Hepatocyte (in vitro differentiated cells): Measurements from ENCODE around the gene EYS. TPM values are rescaled to one million over a fixed set of nuclear protein-coding genes. Genes with fewer than 3 reads are reported as not detected.

Experiments
- DNase-seq: peaks from one replicate; pipeline ENCODE4 v3.0.0-alpha.2; 2016; ENCODE audit warnings: low spot score
- H2AFZ ChIP-seq: fragments of 200-600 bp; sonication (generic); 2 replicates; pipeline ENCODE4 v1.6.0; 2016; ENCODE audit warnings: antibody characterized with exemption, mild to moderate bottlenecking
- H3K27ac ChIP-seq: fragments of 200-600 bp; sonication (generic); 2 replicates; pipeline ENCODE4 v1.5.1; 2016; ENCODE audit warnings: mild to moderate bottlenecking
- H3K27me3 ChIP-seq: fragments of 200-600 bp; sonication (generic); 2 replicates; pipeline ENCODE4 v1.6.1; 2016
- H3K36me3 ChIP-seq: fragments of 200-600 bp; sonication (generic); replicated peaks from 2 replicates; pipeline ENCODE4 v1.5.1; 2016; ENCODE audit warnings: low read depth; ENCODE audit not compliant: insufficient read depth
- H3K4me1 ChIP-seq: fragments of 200-600 bp; sonication (generic); 2 replicates; pipeline ENCODE4 v1.5.1; 2016; ENCODE audit warnings: mild to moderate bottlenecking, moderate library complexity; ENCODE audit not compliant: insufficient read depth
- H3K4me2 ChIP-seq: fragments of 200-600 bp; sonication (generic); 2 replicates; pipeline ENCODE4 v1.6.0; 2016
- H3K4me3 ChIP-seq: fragments of 200-600 bp; sonication (generic); 2 replicates; pipeline ENCODE4 v1.5.1; 2016; ENCODE audit warnings: mild to moderate bottlenecking
- H3K79me2 ChIP-seq: fragments of 200-600 bp; sonication (generic); 2 replicates; pipeline ENCODE4 v1.6.0; 2017; ENCODE audit warnings: mild to moderate bottlenecking
- H3K9me2 ChIP-seq: fragments of 200-600 bp; sonication (generic); replicated peaks from 2 replicates; pipeline ENCODE4 v1.6.0; 2017; ENCODE audit warnings: mild to moderate bottlenecking; ENCODE audit not compliant: insufficient read depth
- H3K9me3 ChIP-seq: fragments of 200-600 bp; sonication (generic); 2 replicates; pipeline ENCODE4 v1.5.1; 2016; ENCODE audit warnings: low read depth, mild to moderate bottlenecking
- H4K20me1 ChIP-seq: fragments of 200-600 bp; sonication (generic); 2 replicates; pipeline ENCODE4 v1.6.0; 2016; ENCODE audit warnings: mild to moderate bottlenecking; ENCODE audit not compliant: insufficient read depth, poor library complexity, severe bottlenecking
- EZH2 ChIP-seq: fragments of 200-600 bp; sonication (generic); IDR thresholded peaks from 2 replicates; pipeline ENCODE4 v1.6.1; 2016; ENCODE audit warnings: antibody characterized with exemption, mild to moderate bottlenecking, borderline replicate concordance
- EZH2phosphoT487 ChIP-seq: fragments of 200-600 bp; sonication (generic); IDR thresholded peaks from one replicate; pipeline ENCODE4 v1.6.1; 2018; ENCODE audit warnings: antibody characterized with exemption, mild to moderate bottlenecking, low read depth, moderate library complexity; ENCODE audit not compliant: unreplicated experiment, severe bottlenecking
- WGBS: methylation state at CpG from one replicate; pipeline ENCODE4 v1.1.6; 2016; ENCODE audit warnings: low lambda C conversion rate; ENCODE audit errors: missing lambda C conversion rate; 5-methylcytosine and 5-hydroxymethylcytosine counted together
- polyA plus RNA-seq: library from polyadenylated mRNA; unstranded; fragments of >200 nt; fragmentation: Nextera tagmentation; extraction: Ambion mirVana; gene quantifications from 2 replicates; pipeline ENCODE4 v1.2.1, GENCODE V29; 2016
- total RNA-seq: library from RNA; depleted of rRNA; stranded (reverse); fragments of >200 nt; gene quantifications from 2 replicates; pipeline ENCODE4 v1.2.3, GENCODE V29; 2014
- TF ChIP-seq, protein P1 (sequence below): fragments of 200-600 bp; sonication (generic); IDR thresholded peaks from 2 replicates; pipeline ENCODE4 v1.5.1; 2016; ENCODE audit warnings: antibody characterized with exemption, mild to moderate bottlenecking; ENCODE audit not compliant: poor library complexity

EYS gene
- total and polyA plus RNA-seq, 2 experiments from 2014 or later = 0.57 to 0.68 TPM

DNA sequence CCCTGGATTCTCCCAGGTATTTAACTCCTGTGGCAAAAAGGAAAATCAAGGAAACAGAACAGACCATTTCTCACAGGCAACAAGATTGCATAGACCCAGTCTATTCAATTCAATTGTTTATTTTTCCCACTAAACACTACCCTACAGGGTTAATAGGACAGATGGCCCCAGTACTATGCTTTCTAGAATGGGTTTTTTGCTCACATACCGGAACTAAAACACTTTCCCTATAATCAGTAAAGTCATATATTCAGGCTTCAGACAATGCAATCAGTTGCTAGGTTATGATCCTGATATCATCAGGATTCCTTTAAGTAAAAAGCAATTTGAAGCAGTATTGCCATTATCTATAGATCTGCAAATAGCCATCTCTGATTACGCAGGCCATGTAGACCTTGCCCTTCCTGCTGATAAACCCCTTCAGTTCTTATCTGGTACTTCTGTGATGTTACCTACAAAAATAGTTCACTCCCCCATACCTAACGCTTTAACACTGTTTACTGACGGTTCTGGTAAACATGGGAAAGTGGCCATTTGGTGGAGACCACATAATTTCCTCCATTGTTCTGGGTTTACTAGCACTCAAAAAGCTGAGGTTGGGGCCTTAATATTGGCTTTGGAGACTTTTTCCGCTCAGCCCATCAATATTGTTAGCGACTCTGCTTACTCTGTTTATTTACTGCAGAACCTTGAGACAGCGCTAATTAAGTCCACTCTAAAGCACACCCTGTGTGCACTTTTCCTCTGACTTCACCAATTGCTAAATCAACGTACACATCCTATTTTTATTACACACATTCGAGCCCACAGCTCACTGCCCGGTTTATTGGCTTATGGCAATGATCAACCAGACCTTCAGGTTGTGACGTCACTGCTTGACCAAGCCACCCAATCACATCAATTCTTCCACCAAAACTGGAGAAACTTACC is 1405.5 kb downstream of the EYS start:
- no peak overlapping the region for H2AFZ ChIP-seq
- peak overlapping the region; percentile 28 for H3K4me2 ChIP-seq
- peak; percentile 71 for DNase-seq
- no peak for TF ChIP-seq EZH2phosphoT487
- TF ChIP-seq, protein P1, sequence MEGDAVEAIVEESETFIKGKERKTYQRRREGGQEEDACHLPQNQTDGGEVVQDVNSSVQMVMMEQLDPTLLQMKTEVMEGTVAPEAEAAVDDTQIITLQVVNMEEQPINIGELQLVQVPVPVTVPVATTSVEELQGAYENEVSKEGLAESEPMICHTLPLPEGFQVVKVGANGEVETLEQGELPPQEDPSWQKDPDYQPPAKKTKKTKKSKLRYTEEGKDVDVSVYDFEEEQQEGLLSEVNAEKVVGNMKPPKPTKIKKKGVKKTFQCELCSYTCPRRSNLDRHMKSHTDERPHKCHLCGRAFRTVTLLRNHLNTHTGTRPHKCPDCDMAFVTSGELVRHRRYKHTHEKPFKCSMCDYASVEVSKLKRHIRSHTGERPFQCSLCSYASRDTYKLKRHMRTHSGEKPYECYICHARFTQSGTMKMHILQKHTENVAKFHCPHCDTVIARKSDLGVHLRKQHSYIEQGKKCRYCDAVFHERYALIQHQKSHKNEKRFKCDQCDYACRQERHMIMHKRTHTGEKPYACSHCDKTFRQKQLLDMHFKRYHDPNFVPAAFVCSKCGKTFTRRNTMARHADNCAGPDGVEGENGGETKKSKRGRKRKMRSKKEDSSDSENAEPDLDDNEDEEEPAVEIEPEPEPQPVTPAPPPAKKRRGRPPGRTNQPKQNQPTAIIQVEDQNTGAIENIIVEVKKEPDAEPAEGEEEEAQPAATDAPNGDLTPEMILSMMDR = no peak
- no peak for TF ChIP-seq EZH2
- no peaks in the 10 kb centered on the region for H4K20me1 ChIP-seq
- peak overlapping the region; percentile 85 for H3K27ac ChIP-seq
- no peaks in the 10 kb centered on the region for H3K27me3 ChIP-seq
- H3K4me3 ChIP-seq = no peak overlapping the region
- no peaks in the 10 kb centered on the region for H3K79me2 ChIP-seq
- no peaks in the 10 kb centered on the region for H3K9me3 ChIP-seq
- 61% methylated on average over 11 of the region's 11 CpGs for WGBS
- H3K9me2 ChIP-seq = no peaks in the 10 kb centered on the region
- no peaks in the 10 kb centered on the region for H3K4me1 ChIP-seq
- no peaks in the 10 kb centered on the region for H3K36me3 ChIP-seq

DNA sequence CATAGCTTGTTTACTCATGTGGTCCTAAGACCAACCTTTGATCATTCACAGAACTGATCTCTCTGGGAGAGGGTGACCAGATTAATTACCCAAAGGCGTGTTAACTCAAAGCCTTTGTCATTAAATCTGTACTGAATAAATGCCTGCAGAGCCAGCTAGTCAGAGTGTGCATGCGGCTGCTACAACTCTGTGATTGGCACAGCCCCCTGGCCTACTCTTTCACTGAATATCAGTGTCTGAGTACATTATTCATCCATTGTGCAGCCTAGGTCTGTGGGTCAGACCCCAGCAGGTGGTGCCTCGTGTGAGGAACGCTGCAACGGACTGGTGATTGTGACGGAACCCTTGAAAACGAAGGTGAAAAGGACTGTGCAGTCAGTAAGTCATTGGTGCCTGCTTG is 1407.8 kb downstream of the EYS start:
- no peaks in the 10 kb centered on the region for H3K4me1 ChIP-seq
- no peak overlapping the region for H3K4me3 ChIP-seq
- no peaks in the 10 kb centered on the region for H4K20me1 ChIP-seq
- TF ChIP-seq EZH2phosphoT487 = no peak
- TF ChIP-seq, protein P1 = no peak
- no peak for TF ChIP-seq EZH2
- H3K79me2 ChIP-seq = no peaks in the 10 kb centered on the region
- no peaks in the 10 kb centered on the region for H3K36me3 ChIP-seq
- no peaks in the 10 kb centered on the region for H3K9me3 ChIP-seq
- H2AFZ ChIP-seq = no peak overlapping the region
- no peak for DNase-seq
- no peak overlapping the region for H3K27ac ChIP-seq
- no peaks in the 10 kb centered on the region for H3K9me2 ChIP-seq
- H3K4me2 ChIP-seq = no peak overlapping the region
- 89% methylated on average over 7 of the region's 7 CpGs for WGBS
- H3K27me3 ChIP-seq = no peaks in the 10 kb centered on the region

DNA sequence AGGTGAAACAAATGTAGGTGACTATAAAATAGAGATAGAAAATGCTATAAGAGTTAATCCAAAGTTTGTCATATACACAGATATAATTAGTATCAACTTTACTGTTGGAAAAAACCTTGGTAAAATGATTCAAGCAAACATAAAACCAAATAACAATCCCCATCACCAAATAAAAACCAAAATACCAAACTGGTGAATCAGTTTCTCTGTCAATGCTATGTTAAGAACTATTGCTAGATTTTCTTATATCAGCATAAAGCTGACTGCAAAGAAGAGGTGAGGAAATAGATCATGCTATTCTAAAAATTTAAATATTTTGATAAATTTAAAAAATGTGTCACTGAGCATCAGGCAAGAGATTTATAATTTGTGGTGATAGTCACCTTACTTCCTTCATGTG is 1413.0 kb downstream of the EYS start:
- TF ChIP-seq EZH2 = no peak
- TF ChIP-seq, protein P1 = no peak
- TF ChIP-seq EZH2phosphoT487 = no peak

More for the DNA sequence above, 1413.0 kb downstream of the EYS start:
- Histone ChIP-seq H2AFZ (no peak overlapping the region), H3K9me2 (no peaks in the 10 kb centered on the region), H4K20me1 (no peaks in the 10 kb centered on the region), H3K27ac (no peak overlapping the region), H3K36me3 (no peaks in the 10 kb centered on the region), H3K4me1 (no peaks in the 10 kb centered on the region), H3K4me3 (no peak overlapping the region), H3K4me2 (no peak overlapping the region), H3K27me3 (no peaks in the 10 kb centered on the region), H3K79me2 (no peaks in the 10 kb centered on the region), H3K9me3 (no peaks in the 10 kb centered on the region)
- no peak for DNase-seq
